GM19328 (cell line): ENCODE data around the gene ZFAND3.
"Not testable (repeated sequence)": the region's sequence is repeated elsewhere in the genome, so short reads cannot be mapped to it uniquely, and the experiment has no call there.

Experiments used
- ATAC-seq: cut with Tn5 transposase; IDR thresholded peaks from one replicate; pipeline ENCODE4 v1.9.1; 2021; ENCODE audit warnings: mild to moderate bottlenecking, moderate library complexity; ENCODE audit not compliant: unreplicated experiment

Gene ZFAND3

DNA sequence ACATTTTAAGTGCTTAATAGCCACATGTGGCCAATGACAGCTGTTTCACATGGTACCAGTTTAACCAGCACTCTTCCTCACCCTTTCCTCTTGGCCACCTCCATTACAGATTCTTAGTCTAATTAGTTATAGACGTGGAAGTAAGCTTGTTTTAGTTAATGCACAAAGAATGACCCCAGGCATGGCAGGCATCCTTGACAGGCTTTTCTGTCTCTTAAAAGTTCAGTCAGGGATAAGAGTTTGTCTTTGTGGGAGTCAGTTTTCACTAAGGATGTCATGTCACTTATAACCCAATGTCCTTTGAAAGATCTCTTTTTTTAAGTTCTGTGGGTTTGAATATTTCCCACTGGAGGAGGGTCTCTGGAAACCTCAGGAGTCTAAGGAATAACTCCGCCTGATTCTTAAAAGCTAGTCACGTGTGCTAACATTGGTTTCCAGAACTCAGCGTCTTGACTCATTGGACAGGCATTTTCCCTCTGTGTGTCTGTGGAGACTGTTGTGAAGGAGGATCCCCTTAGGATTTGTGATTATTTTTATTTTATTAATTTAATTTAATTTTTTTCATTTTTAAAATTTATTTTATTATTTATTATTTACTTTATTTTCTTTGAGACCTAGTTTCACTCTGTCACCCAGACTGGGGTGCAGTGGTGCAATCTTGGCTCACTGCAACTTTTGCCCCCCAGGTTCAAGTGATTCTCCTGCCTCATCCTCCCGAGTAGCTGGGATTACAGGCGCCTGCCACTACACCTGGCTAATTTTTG is 171.4 kb downstream of the ZFAND3 start:
- no peak for ATAC-seq

GRCh38 chr6:37992749-37993148 is 173.2 kb downstream of the ZFAND3 start:
- ATAC-seq: no peak

DNA sequence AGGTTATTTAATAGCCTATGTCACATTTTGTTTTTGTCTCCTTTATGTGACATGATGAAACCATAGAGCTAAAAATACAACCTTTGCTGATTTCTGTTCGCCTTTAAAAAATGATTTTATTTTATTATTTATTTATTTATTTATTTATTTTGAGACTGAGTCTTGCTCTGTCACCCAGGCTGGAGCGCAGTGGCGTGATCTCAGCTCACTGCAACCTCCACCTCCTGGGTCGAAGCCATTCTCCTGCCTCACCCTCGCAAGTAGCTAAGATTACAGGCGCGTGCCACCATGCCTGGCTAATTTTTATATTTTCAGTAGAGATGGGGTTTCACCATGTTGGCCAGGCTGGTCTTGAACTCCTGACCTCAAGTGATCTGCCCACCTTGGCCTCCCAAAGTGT is 173.7 kb downstream of the ZFAND3 start:
- ATAC-seq: not testable (repeated sequence)

DNA sequence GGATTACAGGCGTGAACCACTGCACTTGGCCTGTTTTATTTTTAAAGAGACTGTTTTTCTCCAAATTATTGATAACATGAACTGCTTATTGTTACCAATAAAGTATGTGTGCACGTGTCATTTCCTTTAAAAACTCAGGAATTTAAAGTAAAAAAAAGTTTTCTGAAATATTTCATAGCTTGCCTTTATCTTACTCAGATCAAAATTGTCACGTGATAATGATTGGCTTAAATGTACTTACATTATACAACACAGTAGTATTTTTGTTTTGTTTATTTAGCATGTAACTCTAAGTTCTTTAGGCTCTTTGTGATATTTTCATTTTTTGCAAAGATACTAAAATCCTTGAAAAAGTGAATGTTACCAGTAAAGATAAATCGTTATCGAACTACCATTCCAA is 174.1 kb downstream of the ZFAND3 start:
- no peak for ATAC-seq

GRCh38 chr6:37994223-37994622 is 174.7 kb downstream of the ZFAND3 start:
- ATAC-seq: no peak

DNA sequence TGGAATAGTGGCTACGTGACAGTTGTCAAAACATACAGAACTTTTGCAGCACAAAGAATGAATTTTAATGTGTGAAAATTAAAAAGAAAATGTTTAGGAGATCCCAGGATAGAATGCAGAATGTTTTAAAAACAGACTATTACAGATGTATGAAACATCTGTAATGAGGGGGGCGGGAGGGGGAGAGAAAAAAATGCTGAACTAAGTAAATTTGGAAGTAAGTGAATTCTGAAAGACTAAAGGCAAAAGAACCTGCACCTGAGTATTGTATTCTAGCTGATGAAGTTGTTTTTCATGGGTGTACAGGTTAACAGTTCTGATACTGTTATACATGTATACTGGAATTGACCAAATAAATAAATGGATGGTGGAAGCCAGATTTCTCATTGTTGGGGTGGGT is 178.8 kb downstream of the ZFAND3 start:
- ATAC-seq: no peak

GRCh38 chr6:38001386-38001785 is 181.9 kb downstream of the ZFAND3 start:
- no peak for ATAC-seq

DNA sequence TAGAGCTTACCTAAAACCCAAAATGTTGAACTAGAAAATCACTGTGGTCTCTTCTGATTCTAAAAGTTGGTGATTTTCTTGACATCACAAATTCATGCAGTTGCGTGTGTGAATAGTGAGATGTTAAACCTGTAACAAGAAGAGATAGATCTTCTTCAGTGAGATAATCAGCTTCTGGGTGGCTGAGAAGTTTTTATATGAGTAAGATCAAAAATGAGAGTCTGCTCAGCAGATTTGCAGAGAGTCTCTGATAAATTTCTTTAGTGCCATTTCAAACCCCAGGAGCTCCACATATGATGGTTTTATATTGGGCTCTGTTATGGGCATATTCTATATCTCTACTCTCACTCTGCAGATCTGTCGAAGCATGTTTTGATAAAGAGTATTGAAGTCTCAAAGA is 185.4 kb downstream of the ZFAND3 start:
- ATAC-seq: no peak

GRCh38 chr6:38011937-38012336 is 192.4 kb downstream of the ZFAND3 start:
- no peak for ATAC-seq

DNA sequence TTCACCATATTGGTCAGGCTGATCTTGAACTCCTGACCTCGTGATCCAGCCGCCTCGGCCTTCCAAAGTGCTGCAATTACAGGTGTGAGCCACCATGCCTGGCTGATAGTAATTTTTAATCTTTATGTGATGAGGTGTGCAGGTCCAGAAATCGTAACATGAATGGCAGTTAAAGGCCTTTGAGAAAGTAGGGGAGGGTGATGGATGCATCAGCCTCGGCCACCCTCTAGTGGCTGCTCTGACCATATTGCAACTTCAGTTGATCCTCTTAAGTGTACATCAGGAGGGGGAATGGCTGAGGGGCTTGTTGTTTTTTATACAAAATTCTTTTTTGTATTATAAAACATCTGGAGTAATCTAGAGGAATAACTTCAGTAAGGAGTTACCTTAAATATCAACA is 193.0 kb downstream of the ZFAND3 start:
- no peak for ATAC-seq

DNA sequence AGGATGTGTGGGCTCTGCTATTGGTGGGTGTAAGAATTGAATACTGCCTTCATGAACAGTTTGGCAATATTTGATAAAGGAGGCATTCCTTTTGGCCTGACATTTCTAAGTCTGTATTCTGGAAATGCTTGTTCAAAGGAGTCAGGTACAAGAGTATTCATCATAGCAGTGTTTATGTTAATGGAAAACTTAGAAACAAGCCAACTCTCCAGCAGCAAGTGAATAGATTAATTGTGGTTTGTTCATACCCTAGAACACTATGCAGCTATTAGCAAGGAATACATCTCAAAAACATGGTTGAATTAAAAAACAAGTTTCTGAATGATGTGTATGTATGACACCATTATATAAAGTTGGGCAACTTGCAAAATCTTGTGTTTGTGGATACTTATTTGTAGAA is 195.8 kb downstream of the ZFAND3 start:
- no peak for ATAC-seq

DNA sequence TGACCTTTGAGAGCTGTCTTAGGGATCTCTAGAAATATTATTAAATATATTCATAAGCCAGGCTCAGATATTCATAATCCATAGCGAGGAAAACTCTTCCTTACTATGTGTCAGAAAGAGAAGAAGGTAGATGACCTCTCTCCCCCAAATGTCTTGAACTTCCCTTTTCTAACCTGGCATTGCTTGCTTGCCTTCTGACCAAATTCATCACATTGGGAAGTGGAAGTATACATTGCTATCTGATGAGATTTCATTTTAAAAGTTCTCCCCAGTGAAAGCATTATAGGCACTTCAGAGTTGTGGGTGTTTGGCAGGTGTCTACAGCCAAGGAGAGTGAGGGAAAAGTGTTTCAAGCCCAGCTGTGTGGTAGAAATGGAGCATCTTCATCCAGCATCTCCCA is 197.3 kb downstream of the ZFAND3 start:
- no peak for ATAC-seq

GRCh38 chr6:38018755-38019165 is 199.2 kb downstream of the ZFAND3 start:
- no peak for ATAC-seq

DNA sequence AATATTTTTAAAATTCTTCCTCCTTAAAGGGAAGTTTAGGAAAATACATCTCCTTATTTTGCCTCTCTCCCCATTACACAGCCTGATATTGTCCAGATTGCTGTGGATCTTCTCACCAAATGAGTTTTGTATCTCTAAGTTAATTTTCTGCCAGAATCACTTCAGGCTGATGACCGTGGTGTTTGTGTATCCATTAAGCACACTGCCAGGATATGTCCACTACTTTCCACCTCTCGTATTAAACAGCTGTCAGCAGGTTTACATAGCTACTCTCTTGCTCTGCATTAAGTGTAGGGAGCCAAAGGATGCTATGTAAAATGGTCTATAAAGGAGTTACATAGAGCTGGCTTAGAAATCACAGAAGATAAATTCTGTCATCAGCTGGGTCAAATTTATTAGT is 201.1 kb downstream of the ZFAND3 start:
- ATAC-seq: no peak

- no peak for ATAC-seq
Measured at GRCh38 chr6:38021029-38021428, 201.5 kb downstream of the ZFAND3 start.

DNA sequence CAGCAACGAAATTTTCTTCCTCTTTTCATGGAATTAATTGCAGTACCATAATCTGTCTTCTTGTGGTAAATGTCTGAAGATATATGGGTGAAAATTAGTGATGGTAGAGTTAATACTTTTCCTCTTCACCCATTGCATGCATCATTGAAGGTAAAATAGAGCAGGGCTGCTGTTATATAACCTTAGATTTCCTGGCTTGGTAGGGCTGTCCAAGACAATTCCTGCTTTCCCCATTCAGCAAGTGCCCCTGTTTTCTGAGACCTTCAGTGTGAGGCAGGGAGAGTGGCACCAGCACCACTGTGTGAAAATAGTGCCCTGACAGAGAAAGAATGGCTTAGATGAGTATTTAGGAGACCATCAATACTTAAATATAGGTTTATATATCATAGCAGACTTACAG is 202.0 kb downstream of the ZFAND3 start:
- ATAC-seq: no peak

- no peak for ATAC-seq
Measured at GRCh38 chr6:38022688-38023087, 203.2 kb downstream of the ZFAND3 start.

DNA sequence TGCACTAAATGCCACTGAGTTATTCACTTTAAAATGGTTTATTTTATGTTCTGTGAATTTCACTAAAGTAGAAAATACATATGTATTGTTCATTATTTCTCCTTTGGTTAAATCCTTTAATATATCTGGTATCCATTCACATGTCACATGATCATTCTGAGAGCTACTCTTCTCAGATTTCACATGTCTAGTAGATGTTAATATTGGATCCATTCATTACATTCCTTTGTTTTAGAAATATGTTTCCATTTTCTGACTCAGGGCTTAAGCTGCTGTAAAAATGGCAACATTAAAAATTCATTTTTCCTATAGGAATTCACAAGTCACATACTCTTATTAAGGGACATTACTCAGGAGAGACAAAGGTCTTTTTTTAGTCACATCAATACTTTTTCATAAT is 205.4 kb downstream of the ZFAND3 start:
- ATAC-seq: no peak

DNA sequence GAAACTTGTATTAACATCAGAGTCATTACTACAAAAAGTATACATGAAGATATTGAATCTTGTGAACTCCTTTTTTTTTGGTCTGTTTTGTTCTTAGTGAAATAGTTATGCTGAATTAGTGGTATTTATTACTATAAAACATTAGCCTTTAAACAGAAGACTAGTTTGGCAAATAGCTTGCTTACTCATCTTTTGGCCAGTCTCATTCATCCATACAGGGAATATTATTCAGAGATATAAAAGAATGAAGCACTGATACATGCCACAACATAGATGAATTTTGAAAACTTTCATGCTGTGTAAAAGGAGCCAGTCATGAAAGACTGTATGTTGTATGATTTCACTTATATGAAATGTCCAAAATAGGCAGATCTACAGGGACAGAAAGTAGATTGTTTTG is 205.9 kb downstream of the ZFAND3 start:
- no peak for ATAC-seq

GRCh38 chr6:38027685-38028373 is 208.3 kb downstream of the ZFAND3 start:
- ATAC-seq: no peak

DNA sequence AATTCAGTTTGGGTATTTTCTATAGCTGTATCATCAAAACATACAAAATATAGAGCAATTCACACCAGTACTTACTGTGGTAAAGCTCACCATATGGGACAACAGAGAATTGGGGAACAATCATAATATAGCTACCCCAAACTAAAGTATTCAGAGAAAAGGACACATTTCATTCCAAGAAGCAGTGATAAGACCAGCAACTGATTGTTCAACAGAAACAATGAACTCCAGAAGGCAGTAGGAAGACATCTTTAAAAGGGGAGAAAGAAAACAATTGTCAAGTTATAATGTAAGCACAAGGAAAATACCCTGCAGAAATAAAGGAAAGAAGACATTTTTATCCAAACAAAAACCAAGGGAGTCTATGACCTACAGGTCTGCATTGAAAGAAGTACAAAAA is 210.9 kb downstream of the ZFAND3 start:
- no peak for ATAC-seq

GRCh38 chr6:38032797-38033196 is 213.3 kb downstream of the ZFAND3 start:
- no peak for ATAC-seq
